Esophagus muscularis mucosa (tissue), 4 donors: Measurements from ENCODE around the gene NSF.
"Not testable (repeated sequence)": the region's sequence is repeated elsewhere in the genome, so short reads cannot be mapped to it uniquely, and the experiment has no call there.

Source experiments
- CTCF ChIP-seq, 3 experiments: fragments of 200-600 bp in 2 of 3; fragments of 450-650 bp in 1 of 3; sonication (generic) in 2 of 3; IDR thresholded peaks; one replicate each; pipeline ENCODE4 v1.5.1; 2017 to 2019; ENCODE audit warnings: antibody characterized with exemption in 3 of 3, mild to moderate bottlenecking in 2 of 3, moderate library complexity in 1 of 3
- EP300 ChIP-seq: sonication (generic); formaldehyde crosslinking; IDR thresholded peaks from one replicate; pipeline ENCODE4 v1.6.1; 2017; ENCODE audit warnings: antibody characterized with exemption
- POLR2A ChIP-seq: fragments of 450-650 bp; IDR thresholded peaks from one replicate; pipeline ENCODE4 v1.6.1; 2017; ENCODE audit warnings: antibody characterized with exemption, moderate library complexity, mild to moderate bottlenecking, low read depth
- POLR2AphosphoS5 ChIP-seq, 2 donors: sonication (generic); formaldehyde crosslinking; IDR thresholded peaks; one replicate each; pipeline ENCODE4 v1.6.1; 2017; ENCODE audit warnings: antibody characterized with exemption in 2 of 2

- not testable (repeated sequence) for TF ChIP-seq POLR2AphosphoS5 (IDR thresholded peaks at IDR 0.05); CTCF (IDR thresholded peaks at IDR 0.05); EP300; POLR2A
Measured at GRCh38 chr17:46683653-46684052, 93.2 kb downstream of the NSF start.
